Liver (tissue), 3 donors: Measurements from ENCODE around the gene DEFB112.

Source experiments
- EGR1 ChIP-seq, 2 donors: IDR thresholded peaks; 2 replicates each; pipeline ENCODE4 v1.6.1; 2016 to 2018; ENCODE audit warnings: antibody characterized with exemption in 2 of 2, low read depth in 2 of 2
- GABPA ChIP-seq, 2 donors: IDR thresholded peaks in 1 of 2; conservative IDR thresholded peaks in 1 of 2; 2 replicates each; pipeline ENCODE4 v1.6.1; 2016; ENCODE audit warnings: antibody characterized with exemption in 2 of 2, mild to moderate bottlenecking in 1 of 2, moderate library complexity in 1 of 2
- JUND ChIP-seq, 2 donors: IDR thresholded peaks; 2 replicates each; pipeline ENCODE4 v1.6.1; 2016; ENCODE audit warnings: antibody characterized with exemption in 2 of 2
- MAX ChIP-seq: IDR thresholded peaks from 2 replicates; pipeline ENCODE4 v1.6.1; 2016; ENCODE audit warnings: antibody characterized with exemption
- NR2F2 ChIP-seq: IDR thresholded peaks from 2 replicates; pipeline ENCODE4 v1.6.1; 2016; ENCODE audit warnings: antibody characterized with exemption
- RAD21 ChIP-seq, 2 donors: IDR thresholded peaks; 2 replicates each; pipeline ENCODE4 v1.6.1; 2016; ENCODE audit warnings: antibody characterized with exemption in 2 of 2, mild to moderate bottlenecking in 2 of 2
- REST ChIP-seq: IDR thresholded peaks from 2 replicates; pipeline ENCODE4 v1.6.1; 2016; ENCODE audit warnings: antibody characterized with exemption, mild to moderate bottlenecking
- RXRA ChIP-seq, 2 donors: IDR thresholded peaks; 2 replicates each; pipeline ENCODE4 v1.6.1; 2017 to 2018; ENCODE audit warnings: antibody characterized with exemption in 2 of 2, mild to moderate bottlenecking in 1 of 2
- TAF1 ChIP-seq: conservative IDR thresholded peaks from 2 replicates; pipeline ENCODE4 v1.6.1; 2016; ENCODE audit warnings: antibody characterized with exemption, mild to moderate bottlenecking
- YY1 ChIP-seq: IDR thresholded peaks from 2 replicates; pipeline ENCODE4 v1.6.1; 2016; ENCODE audit warnings: antibody characterized with exemption, mild to moderate bottlenecking
- TF ChIP-seq, protein P1 (sequence below): fragments of 150-350 bp; IDR thresholded peaks from 2 replicates; pipeline ENCODE4 v1.5.1; 2017; ENCODE audit warnings: improper control_type of control experiment, low read depth, low read length; ENCODE audit not compliant: missing input control
- TF ChIP-seq, protein P2 (sequence below): IDR thresholded peaks from 2 replicates; pipeline ENCODE4 v1.6.1; 2016; ENCODE audit warnings: antibody characterized with exemption
- TF ChIP-seq, protein P3 (sequence below): IDR thresholded peaks from 2 replicates; pipeline ENCODE4 v1.6.1; 2016; ENCODE audit warnings: antibody characterized with exemption
- donor health status: healthy.
- donor health status: healthy.

DNA sequence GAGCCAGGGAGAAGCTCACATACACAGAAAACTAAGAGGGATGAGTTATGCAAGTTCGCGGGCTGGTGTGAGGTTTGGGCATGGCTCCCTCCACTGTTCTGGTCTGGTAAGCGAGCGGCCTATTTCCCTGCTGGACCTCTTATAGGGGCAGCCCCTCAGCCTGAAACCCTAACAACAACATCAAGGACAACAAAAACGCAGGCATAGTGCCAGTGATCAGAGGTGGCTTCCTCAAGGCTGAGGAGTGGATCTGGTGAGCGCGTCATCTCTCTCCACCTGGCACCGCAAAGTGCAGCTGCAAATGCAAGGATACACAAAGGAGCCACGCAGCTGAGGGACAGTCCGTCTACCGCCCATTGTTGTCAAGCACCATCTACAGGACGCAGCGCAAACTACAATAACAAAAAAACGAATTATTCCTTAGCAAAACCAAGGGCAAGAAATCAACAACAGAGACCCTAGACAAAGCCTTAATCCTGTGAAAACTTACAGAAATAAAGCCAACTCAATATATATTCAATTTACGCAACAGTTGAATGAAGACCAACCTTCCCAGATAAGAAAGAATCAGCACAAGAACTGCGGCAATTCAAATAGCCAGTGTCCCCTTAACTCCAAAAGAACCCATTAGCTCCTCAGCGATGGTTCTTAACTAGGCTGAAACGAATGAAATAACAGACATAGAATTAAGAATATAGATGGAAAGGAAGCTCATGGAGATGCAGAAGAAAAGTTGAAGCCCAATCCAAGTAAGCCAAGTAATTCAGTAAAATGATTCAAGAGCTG lies 18.8 kb downstream of the DEFB112 start:
- TF ChIP-seq, protein P1, sequence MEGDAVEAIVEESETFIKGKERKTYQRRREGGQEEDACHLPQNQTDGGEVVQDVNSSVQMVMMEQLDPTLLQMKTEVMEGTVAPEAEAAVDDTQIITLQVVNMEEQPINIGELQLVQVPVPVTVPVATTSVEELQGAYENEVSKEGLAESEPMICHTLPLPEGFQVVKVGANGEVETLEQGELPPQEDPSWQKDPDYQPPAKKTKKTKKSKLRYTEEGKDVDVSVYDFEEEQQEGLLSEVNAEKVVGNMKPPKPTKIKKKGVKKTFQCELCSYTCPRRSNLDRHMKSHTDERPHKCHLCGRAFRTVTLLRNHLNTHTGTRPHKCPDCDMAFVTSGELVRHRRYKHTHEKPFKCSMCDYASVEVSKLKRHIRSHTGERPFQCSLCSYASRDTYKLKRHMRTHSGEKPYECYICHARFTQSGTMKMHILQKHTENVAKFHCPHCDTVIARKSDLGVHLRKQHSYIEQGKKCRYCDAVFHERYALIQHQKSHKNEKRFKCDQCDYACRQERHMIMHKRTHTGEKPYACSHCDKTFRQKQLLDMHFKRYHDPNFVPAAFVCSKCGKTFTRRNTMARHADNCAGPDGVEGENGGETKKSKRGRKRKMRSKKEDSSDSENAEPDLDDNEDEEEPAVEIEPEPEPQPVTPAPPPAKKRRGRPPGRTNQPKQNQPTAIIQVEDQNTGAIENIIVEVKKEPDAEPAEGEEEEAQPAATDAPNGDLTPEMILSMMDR = no peak
- TF ChIP-seq RAD21 (IDR thresholded peaks at IDR 0.05) (peak; percentile 43 to 54), NR2F2 (no peak), GABPA (IDR thresholded peaks at IDR 0.05 in 1 of 2, conservative IDR thresholded peaks at IDR 0.05 in 1 of 2) (no peak), EGR1 (IDR thresholded peaks at IDR 0.05; ENCODE audit: low read depth in 2 of 2) (no peak), MAX (no peak), YY1 (no peak), REST (no peak), TAF1 (no peak), JUND (IDR thresholded peaks at IDR 0.05) (no peak), RXRA (IDR thresholded peaks at IDR 0.05) (no peak)
- TF ChIP-seq, protein P2, sequence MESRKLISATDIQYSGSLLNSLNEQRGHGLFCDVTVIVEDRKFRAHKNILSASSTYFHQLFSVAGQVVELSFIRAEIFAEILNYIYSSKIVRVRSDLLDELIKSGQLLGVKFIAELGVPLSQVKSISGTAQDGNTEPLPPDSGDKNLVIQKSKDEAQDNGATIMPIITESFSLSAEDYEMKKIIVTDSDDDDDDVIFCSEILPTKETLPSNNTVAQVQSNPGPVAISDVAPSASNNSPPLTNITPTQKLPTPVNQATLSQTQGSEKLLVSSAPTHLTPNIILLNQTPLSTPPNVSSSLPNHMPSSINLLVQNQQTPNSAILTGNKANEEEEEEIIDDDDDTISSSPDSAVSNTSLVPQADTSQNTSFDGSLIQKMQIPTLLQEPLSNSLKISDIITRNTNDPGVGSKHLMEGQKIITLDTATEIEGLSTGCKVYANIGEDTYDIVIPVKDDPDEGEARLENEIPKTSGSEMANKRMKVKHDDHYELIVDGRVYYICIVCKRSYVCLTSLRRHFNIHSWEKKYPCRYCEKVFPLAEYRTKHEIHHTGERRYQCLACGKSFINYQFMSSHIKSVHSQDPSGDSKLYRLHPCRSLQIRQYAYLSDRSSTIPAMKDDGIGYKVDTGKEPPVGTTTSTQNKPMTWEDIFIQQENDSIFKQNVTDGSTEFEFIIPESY = no peak
- TF ChIP-seq, protein P3, sequence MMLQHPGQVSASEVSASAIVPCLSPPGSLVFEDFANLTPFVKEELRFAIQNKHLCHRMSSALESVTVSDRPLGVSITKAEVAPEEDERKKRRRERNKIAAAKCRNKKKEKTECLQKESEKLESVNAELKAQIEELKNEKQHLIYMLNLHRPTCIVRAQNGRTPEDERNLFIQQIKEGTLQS = no peak
